Uterus (tissue), 4 donors: ENCODE measurements around the gene CTPS2. TPM values are rescaled to one million over a fixed set of nuclear protein-coding genes. Genes with fewer than 3 reads are reported as not detected.
"Not testable (repeated sequence)": the region's sequence is repeated elsewhere in the genome, so short reads cannot be mapped to it uniquely, and the experiment has no call there.

Experiments
- DNase-seq, 2 donors: peaks; one replicate each; pipeline ENCODE4 v3.0.0-alpha.2; 2019 to 2020
- H3K27ac ChIP-seq, 2 donors: fragments of 200-600 bp; sonication (generic); 1 replicate in 1 of 2; 2 replicates in 1 of 2; pipeline ENCODE4 v1.5.1; 2016 to 2018
- H3K27me3 ChIP-seq, 2 donors: fragments of 200-600 bp; sonication (generic); one replicate each; pipeline ENCODE4 v1.5.1; 2018 to 2019; ENCODE audit warnings: control low read depth in 1 of 2
- H3K36me3 ChIP-seq, 2 donors: fragments of 200-600 bp; sonication (generic); one replicate each; pipeline ENCODE4 v1.5.1; 2019; ENCODE audit warnings: control low read depth in 1 of 2
- H3K4me1 ChIP-seq, 2 donors: fragments of 200-600 bp; sonication (generic); one replicate each; pipeline ENCODE4 v1.5.1; 2018 to 2019; ENCODE audit warnings: control low read depth in 1 of 2
- H3K4me3 ChIP-seq, 2 donors: fragments of 200-600 bp; sonication (generic); 1 replicate in 1 of 2; 2 replicates in 1 of 2; pipeline ENCODE4 v1.5.1; 2018 to 2019; ENCODE audit warnings: mild to moderate bottlenecking in 1 of 2
- H3K9me3 ChIP-seq, 2 donors: fragments of 200-600 bp; sonication (generic); one replicate each; pipeline ENCODE4 v1.5.1; 2019; ENCODE audit warnings: control low read depth in 1 of 2
- CTCF ChIP-seq, 4 experiments: fragments of 200-600 bp in 2 of 4; fragments of 450-650 bp in 2 of 4; sonication (generic) in 2 of 4; IDR thresholded peaks; one replicate each; pipeline ENCODE4 v1.5.1; 2016 to 2019; ENCODE audit warnings: antibody characterized with exemption in 4 of 4, mild to moderate bottlenecking in 2 of 4, moderate library complexity in 1 of 4
- POLR2A ChIP-seq, 2 donors: fragments of 450-650 bp; IDR thresholded peaks; one replicate each; pipeline ENCODE4 v1.6.1; 2016; ENCODE audit warnings: antibody characterized with exemption in 2 of 2, mild to moderate bottlenecking in 1 of 2, moderate library complexity in 1 of 2
- intact Hi-C: fragments of 100-400 bp; cut with DNase I; formaldehyde crosslinking; loops from one replicate; pipeline ENCODE4 v1.15.1; 2023; ENCODE audit warnings: low total_unique reads
- total RNA-seq, 4 donors: library from RNA; depleted of rRNA in 3 of 4; stranded (reverse); fragments of >200 nt in 3 of 4; gene quantifications; one replicate each; pipeline versions ENCODE4 v1.1.0 to v1.2.4, GENCODE V29; 2014 to 2023
- donor health status: DM: yes; HTN: yes; CAD: no.

The CTPS2 gene
- total RNA-seq, 4 donors from 2014 or later = 7.1 to 48.9 (median 14.8) TPM

- Histone ChIP-seq H3K27me3 (no peaks in the 10 kb centered on the region), H3K27ac (no peak overlapping the region), H3K4me1 (no peaks in the 10 kb centered on the region), H3K9me3 (no peaks in the 10 kb centered on the region), H3K4me3 (no peak overlapping the region), H3K36me3 (no peaks in the 10 kb centered on the region)
- intact Hi-C loops = no loop called here
- DNase-seq = no peak
- TF ChIP-seq CTCF (IDR thresholded peaks at IDR 0.05) (no peak), POLR2A (IDR thresholded peaks at IDR 0.05) (no peak)
Measured at GRCh38 chrX:16604337-16604736, 108.1 kb downstream of the CTPS2 start.

- no peak overlapping the region for H3K4me3 ChIP-seq
- TF ChIP-seq POLR2A (IDR thresholded peaks at IDR 0.05) (no peak), CTCF (IDR thresholded peaks at IDR 0.05) (no peak)
- H3K27ac ChIP-seq = no peak overlapping the region
- no peaks in the 10 kb centered on the region for H3K9me3 ChIP-seq
- H3K4me1 ChIP-seq = no peaks in the 10 kb centered on the region
- intact Hi-C loops = no loop called here
- H3K27me3 ChIP-seq = no peaks in the 10 kb centered on the region
- no peak for DNase-seq
- H3K36me3 ChIP-seq = no peaks in the 10 kb centered on the region
Measured at GRCh38 chrX:16603822-16604221, 108.6 kb downstream of the CTPS2 start.

- H3K4me3 ChIP-seq, DNase-seq, H3K4me1 ChIP-seq, H3K9me3 ChIP-seq, H3K36me3 ChIP-seq, H3K27ac ChIP-seq, intact Hi-C loops, H3K27me3 ChIP-seq: not testable (repeated sequence)
Measured at GRCh38 chrX:16603235-16603634, 109.2 kb downstream of the CTPS2 start.

- no peaks in the 10 kb centered on the region for H3K27me3 ChIP-seq
- H3K4me3 ChIP-seq = no peak overlapping the region
- H3K9me3 ChIP-seq = no peaks in the 10 kb centered on the region
- H3K4me1 ChIP-seq = no peaks in the 10 kb centered on the region
- H3K27ac ChIP-seq = no peak overlapping the region
- intact Hi-C loops = no loop called here
- TF ChIP-seq POLR2A (IDR thresholded peaks at IDR 0.05) (no peak), CTCF (IDR thresholded peaks at IDR 0.05) (no peak)
- DNase-seq = no peak
- H3K36me3 ChIP-seq = no peaks in the 10 kb centered on the region
Measured at GRCh38 chrX:16601885-16602284, 110.6 kb downstream of the CTPS2 start.

- Histone ChIP-seq H3K4me3 (no peak overlapping the region), H3K27me3 (no peaks in the 10 kb centered on the region), H3K36me3 (no peaks in the 10 kb centered on the region), H3K9me3 (no peaks in the 10 kb centered on the region), H3K27ac (no peak overlapping the region), H3K4me1 (no peaks in the 10 kb centered on the region)
- intact Hi-C loops = no loop called here
- TF ChIP-seq POLR2A (IDR thresholded peaks at IDR 0.05) = no peak
- no peak for TF ChIP-seq CTCF (IDR thresholded peaks at IDR 0.05)
- DNase-seq = no peak
Measured at GRCh38 chrX:16594490-16594889, 118.0 kb downstream of the CTPS2 start.

GRCh38 chrX:16593801-16594200 is 118.7 kb downstream of the CTPS2 start:
- Histone ChIP-seq H3K27ac (no peak overlapping the region), H3K27me3 (no peaks in the 10 kb centered on the region), H3K36me3 (no peaks in the 10 kb centered on the region), H3K4me1 (no peaks in the 10 kb centered on the region), H3K4me3 (no peak overlapping the region), H3K9me3 (no peaks in the 10 kb centered on the region)
- TF ChIP-seq CTCF (IDR thresholded peaks at IDR 0.05) = no peak
- TF ChIP-seq POLR2A (IDR thresholded peaks at IDR 0.05) = no peak
- intact Hi-C loops = no loop called here
- no peak for DNase-seq
